Kasumi-1 (cell line): ENCODE measurements around the gene CEP72.
"Not testable (repeated sequence)": the region's sequence is repeated elsewhere in the genome, so short reads cannot be mapped to it uniquely, and the experiment has no call there.

Experiments
- DNase-seq, 2 experiments: peaks; one replicate each; lab custom pipeline; 2025; lab: John Stamatoyannopoulos, UW

CEP72 gene

DNA sequence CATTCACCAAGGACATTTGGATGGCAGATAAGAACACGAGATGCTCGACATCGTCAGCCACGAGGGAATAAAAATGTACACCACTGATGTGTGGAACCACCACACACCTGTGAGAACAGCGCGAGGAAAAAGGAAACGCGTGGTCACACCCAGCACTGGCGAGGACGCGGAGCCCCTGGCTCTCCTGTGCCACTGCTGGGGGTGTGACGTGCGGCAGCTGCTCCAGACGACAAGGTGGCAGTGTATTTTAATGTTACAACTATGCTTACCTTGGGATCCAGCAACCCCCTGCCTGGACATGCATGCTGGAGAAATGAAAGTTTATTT lies 13.6 kb upstream of the CEP72 start:
- DNase-seq, result no peak

DNA sequence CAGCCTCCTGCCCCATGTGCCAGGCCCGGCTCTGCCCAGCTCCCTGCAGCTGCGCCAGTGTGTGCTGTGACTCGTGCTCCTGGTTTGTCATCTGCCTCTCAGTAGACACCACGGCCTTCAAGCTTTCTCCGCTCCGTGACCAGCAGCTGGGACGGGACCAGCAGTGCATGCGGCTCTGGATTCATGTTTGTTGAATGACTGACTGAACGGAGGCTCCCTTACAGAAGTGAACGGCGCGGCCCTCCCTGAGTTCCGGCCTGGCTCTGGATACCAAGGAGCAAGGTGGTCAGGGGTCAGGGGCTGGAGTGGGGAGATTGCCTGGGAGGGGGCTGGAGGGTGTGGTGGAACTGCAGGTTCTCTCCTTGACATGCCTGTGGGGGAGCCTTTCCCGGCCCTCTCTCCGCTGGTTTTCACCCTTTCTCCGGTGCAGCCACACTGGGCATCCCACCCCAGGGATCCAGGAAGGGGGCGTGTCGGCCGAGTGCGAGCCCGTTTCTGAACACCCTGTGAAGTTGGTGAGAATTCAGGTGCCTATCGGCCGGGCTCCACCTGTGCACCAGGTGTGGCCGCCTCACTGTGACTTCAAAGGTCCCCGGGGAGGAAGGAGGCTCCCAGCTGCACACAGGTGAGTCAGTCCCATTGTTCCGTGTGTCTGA lies 11.1 kb upstream of the CEP72 start:
- DNase-seq, result no peak

DNA sequence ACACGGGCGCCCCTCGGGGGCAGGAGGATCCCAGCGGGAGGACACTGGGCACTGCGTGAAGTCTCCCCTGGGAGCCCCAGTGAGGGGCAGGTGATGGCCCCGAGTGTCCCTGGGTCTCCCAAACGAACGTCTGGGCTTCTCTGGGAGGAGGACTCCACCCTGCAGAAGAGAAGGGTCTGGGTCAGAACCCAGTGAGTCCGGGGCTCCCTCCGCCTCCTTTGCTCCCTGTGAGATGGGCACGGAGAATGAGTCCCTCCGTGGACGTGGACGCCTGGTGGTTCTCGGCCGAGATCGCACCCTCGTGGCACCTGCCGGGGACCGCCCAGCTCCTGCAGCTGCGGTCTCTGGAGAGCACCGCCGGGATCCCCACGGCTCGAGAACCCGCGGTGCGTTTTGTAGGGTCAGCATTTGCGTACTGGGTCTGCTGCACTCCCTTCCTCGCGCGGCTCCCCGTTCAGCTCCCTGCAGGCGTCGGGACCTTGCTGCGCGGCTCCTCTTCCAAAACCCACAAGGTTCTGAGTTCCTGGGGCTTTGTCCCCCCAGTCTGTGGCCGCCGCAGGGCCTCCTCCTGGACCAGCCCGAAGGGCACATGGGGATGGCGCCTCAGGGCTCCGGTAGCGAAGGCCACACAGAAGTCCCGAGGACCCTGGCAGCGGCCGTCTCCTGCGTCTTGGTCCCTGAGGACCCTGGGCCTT lies 10.2 kb upstream of the CEP72 start:
- no peak for DNase-seq

DNA sequence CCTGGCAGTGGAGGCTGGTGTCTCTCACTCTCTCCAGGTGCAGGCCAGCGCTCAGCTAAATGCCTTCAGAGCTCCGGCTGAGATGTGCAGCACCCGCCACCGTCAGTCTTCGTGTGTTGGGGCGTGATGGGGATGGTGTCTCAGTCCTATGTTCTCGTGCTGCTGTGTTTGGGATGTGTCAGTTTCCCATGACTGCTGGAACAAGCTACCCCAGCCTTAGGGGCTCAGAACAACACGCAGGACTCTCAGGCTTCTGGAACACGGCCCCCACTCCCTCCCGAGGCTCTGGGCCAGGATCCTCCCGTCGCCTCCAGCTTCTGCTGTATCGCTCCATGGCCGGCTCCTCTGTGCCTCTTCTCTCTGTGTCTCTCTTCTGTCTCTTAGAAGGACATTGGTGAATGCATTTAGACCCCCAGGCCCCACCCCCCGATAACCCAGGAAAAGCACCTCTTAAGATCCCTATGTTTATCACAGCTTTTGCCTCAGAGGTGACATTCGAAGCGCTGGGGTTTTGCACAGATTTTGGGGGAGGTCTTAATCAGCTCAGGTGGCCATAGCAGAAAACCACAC lies 9.6 kb upstream of the CEP72 start:
- DNase-seq, result no peak

DNA sequence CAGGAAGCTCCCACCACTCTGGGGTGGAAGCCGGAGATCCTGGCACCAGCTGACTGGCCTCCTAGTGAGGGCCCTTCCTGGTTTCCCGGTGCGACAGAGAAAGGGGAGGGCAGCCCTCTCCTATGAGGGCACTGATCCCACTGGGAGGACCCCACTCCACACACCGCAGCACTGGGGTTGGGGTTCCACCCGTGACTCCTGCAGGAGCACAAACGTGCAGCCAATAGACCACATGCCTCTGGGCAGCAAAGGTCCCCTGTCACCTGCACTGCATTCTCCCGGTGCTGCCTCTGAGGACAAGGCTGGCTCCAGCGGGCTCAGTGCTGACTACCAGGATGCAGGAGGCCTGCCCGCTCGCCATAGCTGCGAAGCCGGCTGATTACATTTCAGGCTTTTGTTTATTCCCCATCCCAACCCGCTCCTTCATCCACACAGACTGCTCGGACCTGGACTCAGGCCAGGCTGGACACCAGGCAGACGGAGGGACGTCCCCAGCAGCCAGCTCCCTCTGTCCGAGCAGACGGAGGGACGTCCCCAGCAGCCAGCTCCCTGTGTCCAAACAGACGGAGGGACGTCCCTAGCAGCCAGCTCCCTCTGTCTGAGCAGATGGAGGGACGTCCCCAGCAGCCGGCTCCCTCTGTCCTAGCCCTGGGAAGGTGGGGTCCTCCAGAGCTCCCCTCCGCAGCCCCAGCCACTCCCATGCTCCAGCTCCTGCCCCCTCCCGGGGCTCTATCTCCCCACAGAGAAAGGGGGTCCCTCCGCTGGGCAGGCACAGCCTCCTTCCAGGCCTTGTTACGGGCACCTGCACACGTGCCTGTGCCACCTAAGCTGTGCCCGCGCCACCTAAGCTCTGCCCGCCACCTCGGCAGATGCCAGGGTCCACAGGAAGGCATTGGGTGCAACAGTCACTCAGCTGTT lies 8.8 kb upstream of the CEP72 start:
- no peak for DNase-seq

DNA sequence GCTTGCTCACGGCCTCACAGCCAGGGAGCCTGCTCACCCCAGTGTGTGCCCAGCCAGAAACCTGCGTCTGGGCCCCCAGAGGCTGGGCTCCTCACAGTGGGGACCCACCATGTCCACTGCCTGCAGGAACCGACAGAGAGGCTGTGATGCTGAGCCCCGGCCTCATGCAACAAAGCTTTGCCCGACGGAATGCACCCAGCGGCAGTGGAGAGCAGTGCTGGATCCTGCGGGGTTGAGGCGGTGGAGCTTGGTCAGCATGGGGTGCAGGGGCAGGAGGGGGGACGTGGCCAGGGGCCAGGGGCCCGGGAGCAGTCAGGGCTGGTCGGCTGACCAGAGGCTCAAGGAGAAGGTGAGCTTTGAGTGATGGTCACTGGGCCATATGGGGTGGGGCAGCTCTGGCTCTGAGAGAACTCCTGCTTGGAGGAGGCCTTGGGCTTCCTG lies 7.7 kb upstream of the CEP72 start:
- DNase-seq, result no peak

DNA sequence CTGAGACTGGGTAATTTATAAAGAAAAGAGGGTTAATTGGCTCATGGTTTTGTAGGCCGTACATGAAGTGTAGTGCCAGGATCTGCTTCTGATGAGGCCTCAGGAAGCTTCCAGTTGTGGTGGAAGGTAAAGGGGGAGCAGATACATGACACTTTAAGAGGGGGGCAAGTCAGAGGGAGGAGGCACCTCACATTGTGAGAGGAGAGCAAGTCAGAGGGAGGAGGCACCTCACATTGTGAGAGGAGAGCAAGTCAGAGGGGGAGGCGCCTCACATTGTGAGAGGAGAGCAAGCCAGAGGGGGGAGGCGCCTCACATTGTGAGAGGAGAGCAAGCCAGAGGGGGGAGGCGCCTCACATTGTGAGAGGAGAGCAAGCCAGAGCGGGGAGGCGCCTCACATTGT lies 7.0 kb upstream of the CEP72 start:
- DNase-seq, result not testable (repeated sequence)

DNA sequence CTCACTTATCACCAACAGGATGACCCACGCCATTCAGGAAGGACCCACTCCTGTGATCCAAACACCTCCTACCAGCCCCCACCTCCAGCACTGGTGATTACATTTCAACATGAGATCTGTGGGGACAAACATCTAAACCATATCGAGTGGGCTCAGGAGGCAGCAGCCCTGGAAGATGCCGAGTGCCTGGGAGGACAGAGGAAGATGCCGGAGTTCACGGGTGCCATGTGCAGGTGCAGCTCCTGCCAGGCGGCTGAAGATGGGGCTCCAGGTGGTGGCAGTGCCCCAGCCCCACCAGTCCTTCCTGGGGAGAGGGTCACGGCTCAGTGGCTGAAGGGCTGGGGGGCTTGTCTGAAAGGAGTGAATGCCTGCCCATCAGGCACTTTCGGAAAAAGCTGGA lies 6.1 kb upstream of the CEP72 start:
- no peak for DNase-seq

DNA sequence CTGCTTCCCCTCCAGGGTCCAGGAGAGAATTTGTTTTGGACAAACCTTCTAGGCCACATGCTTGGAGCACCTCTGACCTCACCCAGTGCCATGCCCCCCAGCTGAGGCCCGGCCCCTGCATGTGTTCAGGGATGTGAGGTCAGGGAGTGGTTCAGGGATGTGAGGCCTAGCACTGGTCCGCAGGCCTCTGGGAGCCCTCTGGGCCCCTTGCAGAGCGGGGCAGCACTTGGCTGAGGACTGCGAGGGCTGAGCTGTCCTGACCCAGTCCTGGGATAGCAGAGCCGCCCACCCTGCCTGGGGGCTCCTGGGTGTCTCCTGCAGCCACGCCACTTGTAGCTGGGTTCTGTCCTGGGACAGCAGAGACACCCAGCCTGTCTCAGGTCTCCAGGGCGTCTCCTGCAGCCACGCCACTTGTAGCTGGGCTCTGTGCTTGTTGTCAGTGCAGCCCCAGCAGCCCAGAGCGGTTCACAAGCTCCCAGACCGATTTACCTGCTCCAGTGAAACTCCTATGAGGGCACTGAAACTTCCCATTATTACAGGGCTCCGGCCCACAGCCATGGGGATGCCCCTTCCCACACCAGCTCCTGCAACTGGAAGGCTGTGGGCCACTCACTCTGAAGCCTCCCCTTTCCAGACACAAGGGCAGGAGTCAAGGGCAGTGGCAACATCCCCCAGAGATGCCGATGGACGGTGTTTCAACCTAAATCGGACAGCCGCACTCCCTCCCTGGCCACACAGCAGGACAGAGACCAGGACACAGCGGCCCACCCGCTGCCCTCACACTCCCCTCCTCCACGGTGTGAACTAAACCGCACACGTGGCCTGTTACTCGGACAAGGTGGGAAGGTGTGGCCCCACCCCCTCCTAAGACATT lies 5.4 kb upstream of the CEP72 start:
- no peak for DNase-seq

DNA sequence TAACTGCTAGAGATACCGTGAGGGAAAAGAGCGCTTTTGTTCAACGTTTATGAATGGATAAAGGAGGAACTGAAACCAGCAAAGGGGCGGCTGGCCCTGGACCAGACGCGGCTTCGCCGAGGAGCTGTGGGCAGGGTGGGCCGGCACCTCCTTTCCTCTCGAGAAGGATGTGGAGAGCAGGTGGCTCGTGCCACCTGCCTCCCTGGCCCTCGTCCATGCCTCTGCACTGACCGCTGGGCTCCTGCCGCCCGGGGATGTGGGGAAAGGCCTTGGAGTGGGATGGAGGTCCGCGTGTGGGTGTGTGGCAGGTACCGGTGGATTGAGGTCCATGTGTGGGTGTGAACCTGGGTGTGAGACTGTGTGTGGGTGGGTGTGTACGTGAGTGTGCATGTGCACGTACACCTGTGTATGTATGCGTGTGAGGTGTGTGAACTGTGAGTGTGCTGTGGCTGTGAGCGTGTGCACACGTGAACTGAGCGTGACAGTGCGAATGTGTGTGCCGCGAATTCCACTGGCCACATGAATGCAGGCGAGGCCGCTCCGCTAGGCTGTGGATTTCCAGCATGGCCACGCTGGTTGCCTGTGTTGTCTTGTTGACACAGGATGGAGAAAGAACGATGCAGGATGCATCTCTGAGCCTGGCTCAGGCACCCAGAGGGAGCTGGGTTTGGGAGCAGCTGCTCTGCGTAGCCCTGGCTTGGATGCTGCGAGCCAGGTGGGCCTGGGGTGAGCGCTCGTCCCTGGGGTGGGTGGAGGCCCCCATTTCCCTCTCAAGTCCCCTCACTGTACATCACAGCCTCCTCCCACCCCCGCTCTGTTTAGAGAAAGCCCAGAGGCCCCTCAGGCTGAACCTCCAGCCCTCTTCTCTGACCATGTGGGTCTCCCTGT lies 4.4 kb upstream of the CEP72 start:
- no peak for DNase-seq

DNA sequence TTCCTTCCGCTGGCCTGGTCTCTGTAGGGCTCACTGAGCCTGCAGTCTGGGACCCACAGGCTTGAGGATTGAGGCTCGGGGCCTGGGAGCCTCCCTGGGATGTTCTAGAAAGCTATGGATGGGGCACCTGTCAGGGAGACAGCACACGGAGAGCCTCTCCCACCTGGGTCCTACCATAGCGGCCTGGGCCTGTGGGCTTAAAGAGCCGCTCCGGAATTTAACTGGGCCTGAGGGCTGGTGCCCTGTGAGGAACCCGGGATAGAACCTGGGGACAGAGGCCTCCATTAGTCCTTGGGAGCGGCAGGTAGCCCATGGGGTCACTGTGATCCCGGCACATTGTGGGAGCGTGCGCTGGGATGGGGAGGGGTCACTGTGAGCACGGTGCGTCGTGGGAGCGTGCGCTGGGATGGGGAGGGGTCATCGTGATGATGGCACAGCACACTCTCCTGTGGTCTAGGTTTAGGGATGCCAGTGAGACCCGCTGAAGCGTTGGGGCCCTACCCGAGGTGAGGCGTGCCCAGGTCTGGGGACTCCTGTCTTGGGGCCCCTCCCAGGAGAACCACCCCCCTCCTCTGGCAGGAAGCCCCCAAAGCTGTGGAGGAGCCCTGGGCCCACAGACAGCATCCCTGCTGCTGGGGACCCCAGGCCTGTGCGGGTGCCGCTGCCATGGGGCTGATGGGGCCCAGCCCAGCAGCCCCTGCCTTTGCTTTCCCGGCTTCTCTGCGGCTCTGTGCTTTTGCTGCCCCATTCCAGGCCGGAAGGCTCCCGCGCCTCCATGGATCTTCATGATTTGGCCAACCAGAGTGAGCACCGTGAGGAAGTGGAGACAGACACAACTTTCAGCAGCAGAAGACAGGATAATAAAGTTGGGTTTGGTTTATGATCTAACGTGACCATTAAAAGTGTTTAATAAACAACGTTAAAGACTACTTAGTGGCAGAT lies 3.4 kb upstream of the CEP72 start:
- no peak for DNase-seq

DNA sequence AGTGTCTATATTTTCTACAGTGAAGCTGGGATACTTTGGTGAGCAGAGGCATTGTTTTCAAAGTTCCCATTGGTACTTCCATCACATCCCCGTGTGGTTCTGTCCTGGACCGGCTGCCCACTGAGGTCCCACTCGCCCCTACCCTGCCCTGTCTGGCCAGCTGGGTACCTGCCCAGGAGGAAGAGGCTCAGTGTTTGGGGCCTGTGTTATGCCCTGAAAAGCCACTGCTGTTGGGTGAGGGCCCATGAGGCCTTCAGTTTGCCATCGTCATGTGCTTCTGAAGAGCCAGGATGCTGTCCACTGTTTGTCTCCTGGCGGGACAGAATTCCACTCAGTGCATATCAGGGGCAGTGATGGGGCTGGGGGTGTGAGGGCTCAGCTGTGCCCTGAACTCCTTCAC lies 2.6 kb upstream of the CEP72 start:
- no peak for DNase-seq

DNA sequence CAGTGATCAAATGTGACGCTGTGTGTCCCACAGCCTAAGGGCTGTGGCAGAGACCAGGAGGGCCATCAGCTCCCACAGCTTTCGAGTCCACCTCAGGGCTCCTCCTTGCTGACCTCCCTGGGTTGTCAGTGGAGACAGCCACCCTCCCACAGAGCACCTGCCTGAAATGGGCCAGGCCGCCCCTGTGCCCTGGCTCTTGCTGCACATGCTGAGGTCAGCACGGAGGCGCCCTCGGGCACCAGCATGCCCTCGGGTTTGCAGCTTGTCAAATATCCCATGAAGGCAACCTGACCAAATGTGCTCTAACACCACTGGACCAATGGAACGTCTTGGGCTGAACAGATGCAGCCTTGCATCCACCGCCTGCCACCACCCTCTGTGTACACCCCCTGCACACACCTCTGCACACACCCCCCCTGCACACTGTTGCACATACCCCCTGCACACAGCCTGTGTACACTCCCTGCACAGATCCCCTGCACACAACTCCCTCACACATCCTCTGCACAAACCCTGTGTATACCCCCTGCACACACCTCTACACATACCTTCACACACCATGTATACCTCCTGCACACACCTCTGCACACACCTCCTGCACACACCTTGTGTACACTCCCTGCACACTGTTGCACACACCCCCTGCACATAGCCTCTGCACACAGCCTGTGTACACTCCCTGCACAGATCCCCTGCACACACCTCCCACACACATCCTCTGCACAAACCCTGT lies 2.0 kb upstream of the CEP72 start:
- no peak for DNase-seq

DNA sequence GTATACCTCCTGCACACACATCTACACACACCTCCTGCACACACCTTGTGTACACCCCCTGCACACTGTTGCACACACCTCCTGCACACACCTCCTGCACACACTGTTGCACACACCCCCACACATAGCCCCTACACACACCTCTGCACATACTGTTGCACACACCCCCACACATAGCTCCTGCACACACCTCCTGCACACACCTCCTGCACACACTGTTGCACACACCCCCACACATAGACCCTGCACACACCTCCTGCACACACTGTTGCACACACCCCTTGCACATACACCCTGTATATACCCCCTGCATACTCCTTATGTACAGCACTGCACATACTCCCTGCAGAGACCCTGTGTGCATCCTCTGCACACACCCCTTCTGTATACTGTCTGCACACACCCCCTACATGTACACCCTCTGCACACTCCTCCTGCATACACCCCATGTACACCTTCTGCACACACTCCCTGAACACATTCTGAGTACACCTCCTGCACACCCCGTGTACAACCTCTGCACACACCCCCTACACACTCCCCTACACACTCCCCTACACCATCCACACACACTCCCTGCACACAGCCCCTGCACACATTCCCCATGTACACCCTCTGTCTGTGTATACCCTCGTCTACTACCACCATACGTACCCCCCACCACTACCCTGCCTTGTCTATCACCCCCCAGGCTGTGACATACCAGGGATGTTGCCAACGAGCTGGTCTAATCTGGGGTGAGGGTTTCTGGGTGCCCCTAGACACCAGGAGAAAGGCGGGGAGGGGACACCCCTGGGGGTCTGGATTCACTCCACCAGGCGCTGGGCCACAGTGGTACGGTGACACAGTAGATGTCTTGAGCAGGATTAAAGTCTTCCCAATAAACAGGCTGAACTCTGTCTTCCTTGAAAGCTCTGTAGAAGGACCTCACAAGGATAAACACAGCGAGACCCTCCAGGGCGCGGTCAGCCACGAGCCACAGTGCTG lies 1.1 kb upstream of the CEP72 start:
- DNase-seq, result no peak

DNA sequence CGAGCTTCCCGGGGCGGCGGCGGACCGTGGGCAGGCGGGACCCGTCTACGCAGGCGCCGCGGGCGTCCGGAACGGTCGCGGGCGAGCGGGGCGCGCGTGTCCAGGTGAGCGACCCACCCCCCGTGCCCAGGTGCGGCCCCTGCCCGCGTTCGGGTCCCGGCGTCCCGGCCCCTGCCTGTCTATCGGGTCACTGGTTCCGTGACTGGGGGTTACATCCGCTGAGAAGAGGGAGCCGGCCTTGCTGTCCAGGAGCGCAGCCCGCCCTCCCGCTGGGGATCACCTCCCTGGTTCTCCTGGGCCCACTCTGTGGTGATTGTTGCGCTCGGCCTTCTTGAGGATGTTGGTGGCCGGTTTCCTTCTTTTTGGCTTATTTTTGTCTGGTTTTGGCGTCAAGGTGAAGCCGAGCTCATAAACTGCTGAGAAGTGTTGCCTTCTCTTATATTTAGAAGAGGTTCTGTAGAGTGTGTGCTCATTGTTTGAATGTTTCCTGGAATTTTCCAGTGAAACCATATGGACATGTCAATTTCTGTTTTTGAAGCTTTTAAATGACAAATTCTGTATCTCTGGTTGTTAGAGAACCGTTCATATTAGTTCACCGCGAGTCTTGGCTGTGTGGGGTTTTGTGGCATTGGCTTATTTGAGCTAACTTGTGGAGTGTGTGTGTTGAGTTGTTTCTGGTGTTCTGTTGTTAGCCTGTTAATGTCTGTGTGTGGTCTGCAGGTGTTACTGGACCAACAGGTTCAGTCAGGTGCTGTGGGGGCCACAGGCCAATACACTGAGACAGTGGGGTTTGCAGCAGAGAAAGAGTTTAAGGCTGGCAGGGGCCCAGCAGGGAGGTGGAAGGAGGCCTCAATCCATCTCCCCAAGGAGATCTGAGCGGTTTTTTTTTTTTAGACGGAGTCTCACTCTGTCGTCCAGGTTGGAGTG lies 621 bp downstream of the CEP72 start:
- peak; percentile 13 to 17 for DNase-seq

DNA sequence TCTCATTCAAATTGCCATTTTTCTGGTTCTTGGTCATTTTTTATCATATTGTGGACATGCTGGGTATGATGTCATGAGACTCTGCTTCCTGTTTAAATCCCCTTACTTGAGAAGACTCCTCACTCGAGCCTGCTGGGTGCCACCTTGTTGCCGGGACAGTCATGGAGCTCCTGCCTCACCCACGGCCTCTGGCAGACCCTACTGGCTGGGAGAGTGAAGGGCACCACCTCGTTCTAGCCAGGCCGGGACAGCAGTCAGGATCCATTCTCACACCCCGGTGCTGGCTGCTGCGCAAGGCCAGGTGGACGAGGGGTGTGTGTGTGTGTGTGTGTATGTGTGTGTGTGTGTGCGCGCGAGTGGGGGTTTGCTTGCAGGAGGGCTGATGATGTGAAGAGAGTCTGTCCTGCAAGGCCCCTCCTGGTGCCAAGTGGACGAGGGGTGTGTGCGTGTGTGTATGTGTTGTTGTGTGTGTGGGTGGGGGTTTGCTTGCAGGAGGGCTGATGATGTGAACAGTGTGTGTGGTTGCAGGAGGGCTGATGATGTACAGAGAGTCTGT lies 4.4 kb downstream of the CEP72 start:
- DNase-seq, result no peak
